K562 (cell line): ENCODE data around the gene ZNF382. TPM values are rescaled to one million over a fixed set of nuclear protein-coding genes. Genes with fewer than 3 reads are reported as not detected.

ENCODE experiments used
- ATAC-seq: fragments of 200-7000 bp; cut with Tn5 transposase; 3 replicates; pipeline ENCODE4 v1.9.1; 2020; ENCODE audit warnings: moderate library complexity
- BruUV-seq: library from RNA; stranded (reverse); fragments of 400-500 nt; replicated peaks from 2 replicates; lab custom pipeline; 2021; lab: Mats Ljungman, UMichigan
- CTCF ChIA-PET: fragments of 300-600 bp; formaldehyde crosslinking; extraction: SDS; loops from one replicate; lab custom pipeline; 2021; ENCODE audit warnings: low intra/inter-chr PET ratio; lab: Yijun Ruan, JAX
- POLR2A ChIA-PET: fragments of 300-600, 350-650 bp; sonication (Branson Sonifier 250); formaldehyde crosslinking; extraction: SDS; loops from one replicate; lab custom pipeline; 2021; ENCODE audit warnings: antibody characterized with exemption, inconsistent platforms; lab: Yijun Ruan, JAX
- DNase-seq, 4 experiments: peaks; one replicate each; pipeline versions ENCODE4 v3.0.0 to v3.0.0-alpha.2; 2011 to 2018; ENCODE audit warnings: low spot score in 3 of 4, mixed read lengths in 3 of 4; ENCODE audit errors: extremely low read depth in 1 of 4
- FAIRE-seq: peaks from 2 replicates; lab custom pipeline; 2011; peaks lifted over from hg19 to GRCh38; lab: Jason Lieb, UNC
- H2AFZ ChIP-seq: 2 replicates; pipeline ENCODE4 v1.6.0; 2011; ENCODE audit warnings: low read depth, low read length, control low read depth, inconsistent platforms
- H3K27ac ChIP-seq: fragments of 200-600 bp; 3 replicates; pipeline ENCODE4 v1.8.0; 2011; ENCODE audit warnings: low read depth, mild to moderate bottlenecking, control low read depth, inconsistent platforms, low read length, moderate library complexity, mixed read lengths; ENCODE audit errors: extremely low read depth
- H3K27me3 ChIP-seq, 2 experiments: fragments of 300-600 bp in 1 of 2; 2 replicates in 1 of 2; 3 replicates in 1 of 2; pipeline versions ENCODE4 v1.6.0 to v1.8.0; 2011; ENCODE audit warnings: inconsistent platforms in 2 of 2, low read length in 2 of 2, mild to moderate bottlenecking in 1 of 2, mixed read lengths in 1 of 2, moderate library complexity in 1 of 2; ENCODE audit not compliant: control insufficient read depth in 2 of 2, insufficient read depth in 2 of 2
- H3K36me3 ChIP-seq: fragments of 300-600 bp; 3 replicates; pipeline ENCODE4 v1.8.0; 2011; ENCODE audit warnings: mild to moderate bottlenecking, low read length, inconsistent platforms; ENCODE audit not compliant: control insufficient read depth, insufficient read depth
- H3K4me1 ChIP-seq, 2 experiments: fragments of 200-600 bp in 1 of 2; replicated peaks in 1 of 2; 2 replicates in 1 of 2; 3 replicates in 1 of 2; pipeline versions ENCODE4 v1.5.1 to v1.8.0; 2011; ENCODE audit warnings: inconsistent platforms in 2 of 2, low read length in 2 of 2, mild to moderate bottlenecking in 1 of 2, mixed read lengths in 1 of 2, moderate library complexity in 1 of 2; ENCODE audit not compliant: control insufficient read depth in 2 of 2, insufficient read depth in 2 of 2
- H3K4me2 ChIP-seq: 2 replicates; pipeline ENCODE4 v1.6.1; 2011; ENCODE audit warnings: low read length, control low read depth, inconsistent platforms, mixed read lengths; ENCODE audit not compliant: insufficient read depth
- H3K4me3 ChIP-seq: fragments of 200-600 bp; sonication (generic), shearing (Covaris generic); 2 replicates; pipeline ENCODE4 v1.5.1; 2016; ENCODE audit warnings: control low read depth, inconsistent platforms
- H3K79me2 ChIP-seq: fragments of 200-600 bp; 3 replicates; pipeline ENCODE4 v1.8.0; 2011; ENCODE audit warnings: low read length, inconsistent platforms; ENCODE audit not compliant: control insufficient read depth, insufficient read depth
- H3K9ac ChIP-seq, 2 experiments: 2 replicates each; pipeline versions ENCODE4 v1.6.0 to v1.6.1; 2011; ENCODE audit warnings: low read depth in 2 of 2, low read length in 2 of 2, control low read depth in 1 of 2, inconsistent platforms in 1 of 2, mild to moderate bottlenecking in 1 of 2, mixed read lengths in 1 of 2; ENCODE audit not compliant: insufficient read depth in 1 of 2
- H3K9me1 ChIP-seq: one replicate; pipeline ENCODE4 v1.6.0; 2011; ENCODE audit warnings: inconsistent platforms, mild to moderate bottlenecking, low read length, moderate library complexity; ENCODE audit not compliant: control insufficient read depth, insufficient read depth
- H3K9me3 ChIP-seq: replicated peaks from 2 replicates; pipeline ENCODE4 v1.5.1; 2011; ENCODE audit warnings: low read depth, low read length, inconsistent platforms; ENCODE audit not compliant: control insufficient read depth, insufficient read depth
- H4K20me1 ChIP-seq: replicated peaks from 2 replicates; pipeline ENCODE4 v1.6.1; 2011; ENCODE audit warnings: low read length, inconsistent platforms, mixed read lengths; ENCODE audit not compliant: control insufficient read depth, insufficient read depth
- ATF1 ChIP-seq, 2 experiments: fragments of 450-650 bp in 1 of 2; IDR thresholded peaks; 2 replicates each; pipeline ENCODE4 v1.6.1; 2016; ENCODE audit warnings: missing compliant biosample characterization in 1 of 2, missing genetic modification characterization in 1 of 2
- EP400 ChIP-seq: fragments of 450-650 bp; IDR thresholded peaks from 2 replicates; pipeline ENCODE4 v1.6.1; 2017; ENCODE audit warnings: antibody characterized with exemption, mild to moderate bottlenecking, moderate library complexity
- ETS1 ChIP-seq: conservative IDR thresholded peaks from 2 replicates; pipeline ENCODE4 v1.6.1; 2011; ENCODE audit warnings: low read depth, mild to moderate bottlenecking, low read length; ENCODE audit not compliant: control insufficient read depth
- ILK ChIP-seq: fragments of 450-650 bp; IDR thresholded peaks from 2 replicates; pipeline ENCODE4 v1.6.1; 2016; ENCODE audit warnings: missing genetic modification characterization, low read depth, mild to moderate bottlenecking, missing compliant biosample characterization, moderate library complexity, borderline replicate concordance
- KAT8 ChIP-seq: fragments of 450-650 bp; IDR thresholded peaks from 2 replicates; pipeline ENCODE4 v1.6.1; 2016; ENCODE audit warnings: low read depth, mild to moderate bottlenecking
- KLF10 ChIP-seq: fragments of 250-450 bp; sonication (Bioruptor Pico); IDR thresholded peaks from 2 replicates; pipeline ENCODE4 v1.6.1; 2021; ENCODE audit warnings: matching md5 sums
- MIER1 ChIP-seq: fragments of 450-650 bp; IDR thresholded peaks from 2 replicates; pipeline ENCODE4 v1.6.1; 2016; ENCODE audit warnings: antibody characterized with exemption, mild to moderate bottlenecking, low read depth
- WGBS: fragments of 100-300 bp; shearing (Covaris generic); methylation state at CpG from one replicate; pipeline ENCODE4 v1.1.6; 2016; ENCODE audit warnings: low coverage, mixed read lengths; ENCODE audit not compliant: insufficient coverage; ENCODE audit errors: missing lambda C conversion rate; 5-methylcytosine and 5-hydroxymethylcytosine counted together
- in situ Hi-C: fragments of 300-500 bp; cut with MboI; formaldehyde crosslinking; loops from 4 replicates; pipeline ENCODE4 v1.15.0; 2018; ENCODE audit warnings: inconsistent platforms, mixed read lengths
- intact Hi-C: fragments of 100-400 bp; cut with micrococcal nuclease; formaldehyde crosslinking; loops from 2 replicates; pipeline ENCODE4 v1.14.2; 2022
- polyA plus RNA-seq, 8 experiments: library from polyadenylated mRNA; depleted of rRNA in 4 of 8; stranded (reverse) in 5 of 8; unstranded in 3 of 8; fragments of >200 nt; fragmentation: Nextera tagmentation in 2 of 8; fragmentation: Illumina TruSeq in 1 of 8; extraction: Ambion mirVana in 2 of 8; extraction: Trizol in 1 of 8; gene quantifications; 2 replicates each; pipeline versions ENCODE4 v1.2.1 to v1.2.3, GENCODE V29; 2011 to 2014; ENCODE audit warnings: inconsistent platforms in 1 of 8, missing spikeins in 1 of 8
- total RNA-seq, 7 experiments: library from RNA; depleted of rRNA in 6 of 7; stranded (reverse); fragments of >200 nt in 6 of 7; fragmentation: Illumina TruSeq in 2 of 7; extraction: Trizol in 2 of 7; gene quantifications; 2 replicates each; pipeline versions ENCODE4 v1.2.1 to v1.2.3, GENCODE V29; 2011 to 2021; ENCODE audit warnings: low replicate concordance in 1 of 7
- TF ChIP-seq, protein P1 (sequence below): fragments of 250-450 bp; sonication (Bioruptor Pico); IDR thresholded peaks from 2 replicates; pipeline ENCODE4 v1.9.0; 2021; ENCODE audit warnings: mild to moderate bottlenecking, inconsistent platforms
- TF ChIP-seq, protein P2 (sequence below): fragments of 450-650 bp; IDR thresholded peaks from 2 replicates; pipeline ENCODE4 v1.7.0; 2016; ENCODE audit warnings: borderline replicate concordance

ZNF382 gene
- total and polyA plus RNA-seq, 9 of the 15 experiments (the other 6 are each of a cell fraction or from before 2014, with no cell fraction given): 0.04 to 0.27 (median 0.16) TPM; not detected in 5

GRCh38 chr19:36665832-36666231 lies 60.7 kb downstream of the ZNF382 start:
- in situ Hi-C loops: no loop called here
- Histone ChIP-seq H4K20me1 (no peaks in the 10 kb centered on the region), H3K36me3 (no peaks in the 10 kb centered on the region), H3K27ac (no peak overlapping the region), H3K4me1 (no peaks in the 10 kb centered on the region), H3K79me2 (no peaks in the 10 kb centered on the region), H3K9me3 (peaks cover 2% of the 10 kb centered on the region; the same call in 1 of the 2 replicates), H3K4me3 (peak overlapping the region; percentile 48), H3K9me1 (no peaks in the 10 kb centered on the region), H3K4me2 (peak overlapping the region; percentile 72), H2AFZ (no peak overlapping the region), H3K27me3 (no peaks in the 10 kb centered on the region), H3K9ac (no peak overlapping the region)
- ChIA-PET CTCF (no interaction called here), POLR2A (interaction anchor here (0.7 kb wide), 1 partner anchor 15 kb away, joined by 3 read pairs; no protein-coding TSS in a partner anchor)
- WGBS: 4% methylated on average over 8 of the region's 14 CpGs
- DNase-seq (no peak), FAIRE-seq (no peak), ATAC-seq (no peak)
- intact Hi-C loops: no loop called here
- TSS peak; percentile 63 for BruUV-seq
- TF ChIP-seq, protein P1, sequence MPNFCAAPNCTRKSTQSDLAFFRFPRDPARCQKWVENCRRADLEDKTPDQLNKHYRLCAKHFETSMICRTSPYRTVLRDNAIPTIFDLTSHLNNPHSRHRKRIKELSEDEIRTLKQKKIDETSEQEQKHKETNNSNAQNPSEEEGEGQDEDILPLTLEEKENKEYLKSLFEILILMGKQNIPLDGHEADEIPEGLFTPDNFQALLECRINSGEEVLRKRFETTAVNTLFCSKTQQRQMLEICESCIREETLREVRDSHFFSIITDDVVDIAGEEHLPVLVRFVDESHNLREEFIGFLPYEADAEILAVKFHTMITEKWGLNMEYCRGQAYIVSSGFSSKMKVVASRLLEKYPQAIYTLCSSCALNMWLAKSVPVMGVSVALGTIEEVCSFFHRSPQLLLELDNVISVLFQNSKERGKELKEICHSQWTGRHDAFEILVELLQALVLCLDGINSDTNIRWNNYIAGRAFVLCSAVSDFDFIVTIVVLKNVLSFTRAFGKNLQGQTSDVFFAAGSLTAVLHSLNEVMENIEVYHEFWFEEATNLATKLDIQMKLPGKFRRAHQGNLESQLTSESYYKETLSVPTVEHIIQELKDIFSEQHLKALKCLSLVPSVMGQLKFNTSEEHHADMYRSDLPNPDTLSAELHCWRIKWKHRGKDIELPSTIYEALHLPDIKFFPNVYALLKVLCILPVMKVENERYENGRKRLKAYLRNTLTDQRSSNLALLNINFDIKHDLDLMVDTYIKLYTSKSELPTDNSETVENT (CRISPR knock-in tag): no peak
- TF ChIP-seq, protein P2, sequence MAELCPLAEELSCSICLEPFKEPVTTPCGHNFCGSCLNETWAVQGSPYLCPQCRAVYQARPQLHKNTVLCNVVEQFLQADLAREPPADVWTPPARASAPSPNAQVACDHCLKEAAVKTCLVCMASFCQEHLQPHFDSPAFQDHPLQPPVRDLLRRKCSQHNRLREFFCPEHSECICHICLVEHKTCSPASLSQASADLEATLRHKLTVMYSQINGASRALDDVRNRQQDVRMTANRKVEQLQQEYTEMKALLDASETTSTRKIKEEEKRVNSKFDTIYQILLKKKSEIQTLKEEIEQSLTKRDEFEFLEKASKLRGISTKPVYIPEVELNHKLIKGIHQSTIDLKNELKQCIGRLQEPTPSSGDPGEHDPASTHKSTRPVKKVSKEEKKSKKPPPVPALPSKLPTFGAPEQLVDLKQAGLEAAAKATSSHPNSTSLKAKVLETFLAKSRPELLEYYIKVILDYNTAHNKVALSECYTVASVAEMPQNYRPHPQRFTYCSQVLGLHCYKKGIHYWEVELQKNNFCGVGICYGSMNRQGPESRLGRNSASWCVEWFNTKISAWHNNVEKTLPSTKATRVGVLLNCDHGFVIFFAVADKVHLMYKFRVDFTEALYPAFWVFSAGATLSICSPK: no peak
- TF ChIP-seq EP400 (no peak), MIER1 (no peak), ETS1 (no peak), ILK (no peak), KAT8 (no peak), KLF10 (no peak), ATF1 (CRISPR knock-in tag; IDR thresholded peaks at IDR 0.05) (no peak), ATF1 (tag; IDR thresholded peaks at IDR 0.05) (no peak)
